ENCODE data around the gene SPDEF.

SPDEF gene

GRCh38 chr6:34556031-34556471 lies at the start of gene SPDEF:
TSS of gene SPDEF (minus strand) at chr6:34556329. CDS start at chr6:34544455, 11,874 bp downstream.
- no peak for DNase-seq (ENCODE audit: low spot score)

- DNase-seq (ENCODE audit: low spot score), result no peak
Measured at GRCh38 chr6:34603707-34604106, 47.6 kb upstream of the SPDEF start.

DNA sequence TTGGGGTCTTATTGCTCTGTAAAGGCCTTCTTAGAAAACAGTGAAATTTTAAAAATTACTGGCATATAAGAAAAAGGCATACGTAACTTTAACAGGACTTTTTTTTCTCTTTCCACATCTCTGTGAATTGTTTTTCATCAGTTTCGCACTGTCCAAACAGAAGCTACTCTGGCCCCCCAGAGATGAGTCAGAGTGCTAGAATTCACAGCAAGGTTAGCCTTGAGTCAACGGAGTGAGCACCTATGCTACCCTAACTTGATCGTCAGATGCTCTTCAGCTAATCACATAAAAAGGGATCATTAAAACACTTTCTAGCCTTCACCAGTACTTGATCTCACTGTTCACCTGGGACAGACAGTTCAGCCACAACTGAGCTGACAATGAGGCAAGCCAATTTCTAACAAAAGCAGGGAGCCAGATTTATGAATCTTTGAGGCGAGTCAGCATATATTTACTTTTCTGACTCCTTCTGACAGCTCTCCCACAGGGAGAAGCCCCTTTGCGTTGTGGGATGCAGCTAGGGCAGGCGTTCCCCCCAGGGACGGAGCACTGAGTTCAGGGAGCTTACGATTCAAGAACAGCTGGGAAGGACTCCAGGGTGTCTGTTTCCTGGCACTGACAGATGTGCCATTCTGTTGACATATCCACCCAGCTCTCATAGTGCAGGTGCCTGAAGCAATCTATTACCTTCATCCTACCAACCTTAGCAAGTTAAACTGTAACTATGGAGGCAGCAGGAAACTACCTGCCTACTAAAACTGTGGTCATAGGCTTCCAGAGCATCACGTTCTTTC lies 46.4 kb upstream of the SPDEF start:
- DNase-seq (ENCODE audit: low spot score), result no peak

- DNase-seq (ENCODE audit: low spot score), result no peak
Measured at GRCh38 chr6:34601706-34602105, 45.6 kb upstream of the SPDEF start.

GRCh38 chr6:34600796-34601195 lies 44.7 kb upstream of the SPDEF start:
- no peak for DNase-seq (ENCODE audit: low spot score)

DNA sequence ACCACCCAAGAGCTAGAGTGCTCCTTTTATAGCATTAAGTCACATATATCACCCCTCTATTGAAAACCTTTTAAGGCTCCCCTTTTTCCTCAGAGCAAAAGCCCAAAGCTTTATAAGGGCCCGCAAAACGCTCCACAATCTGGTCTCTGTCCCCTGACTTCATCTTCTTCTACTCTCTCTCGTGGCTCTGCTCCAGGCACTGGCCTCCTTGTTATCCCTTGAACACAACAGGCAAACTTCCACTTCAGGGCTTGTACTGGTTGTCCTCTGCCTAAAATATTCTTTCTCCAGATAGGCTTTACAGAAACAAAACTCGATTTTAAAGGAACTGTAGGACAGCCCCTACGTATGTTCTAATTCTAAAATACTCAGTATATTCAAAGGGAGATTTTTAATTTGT lies 44.0 kb upstream of the SPDEF start:
- DNase-seq (ENCODE audit: low spot score), result no peak

- no peak for DNase-seq (ENCODE audit: low spot score)
Measured at GRCh38 chr6:34598712-34599111, 42.6 kb upstream of the SPDEF start.

DNA sequence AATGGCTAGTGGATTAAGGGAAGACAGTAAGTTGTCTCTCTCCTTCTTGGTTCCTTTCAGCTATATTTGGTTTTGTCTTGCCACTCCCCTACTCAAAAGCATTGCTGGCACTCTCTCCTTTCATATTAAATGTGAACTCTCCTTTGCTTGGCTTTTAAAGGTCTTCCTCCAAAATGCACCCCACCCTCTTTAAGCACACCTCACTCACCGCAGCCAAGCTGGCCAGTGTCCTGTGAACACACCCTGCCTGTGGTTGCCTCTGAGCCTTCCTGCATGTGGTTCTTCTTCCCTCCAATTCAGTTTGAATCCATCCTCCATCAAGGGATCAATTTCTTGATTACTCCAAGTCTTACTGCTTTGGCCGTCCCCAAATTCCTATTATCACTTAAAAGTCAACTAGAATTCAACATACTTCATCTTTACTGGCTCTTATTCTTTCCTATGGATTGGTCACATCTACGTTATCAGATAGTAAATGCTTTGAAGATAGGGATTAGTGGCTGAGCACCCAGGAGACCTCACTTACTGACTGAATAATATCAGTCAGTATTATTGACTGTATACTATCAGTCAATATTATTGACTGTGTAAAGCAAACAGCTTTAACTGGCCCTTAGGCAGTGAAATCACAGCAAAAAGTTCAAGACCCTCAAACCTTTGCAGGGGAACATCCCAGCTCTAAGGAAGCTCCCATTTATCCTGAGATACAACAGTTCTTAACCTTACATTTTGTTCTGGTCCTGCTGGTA lies 41.6 kb upstream of the SPDEF start:
- no peak for DNase-seq (ENCODE audit: low spot score)

GRCh38 chr6:34596798-34597197 lies 40.7 kb upstream of the SPDEF start:
- DNase-seq (ENCODE audit: low spot score), result no peak

DNA sequence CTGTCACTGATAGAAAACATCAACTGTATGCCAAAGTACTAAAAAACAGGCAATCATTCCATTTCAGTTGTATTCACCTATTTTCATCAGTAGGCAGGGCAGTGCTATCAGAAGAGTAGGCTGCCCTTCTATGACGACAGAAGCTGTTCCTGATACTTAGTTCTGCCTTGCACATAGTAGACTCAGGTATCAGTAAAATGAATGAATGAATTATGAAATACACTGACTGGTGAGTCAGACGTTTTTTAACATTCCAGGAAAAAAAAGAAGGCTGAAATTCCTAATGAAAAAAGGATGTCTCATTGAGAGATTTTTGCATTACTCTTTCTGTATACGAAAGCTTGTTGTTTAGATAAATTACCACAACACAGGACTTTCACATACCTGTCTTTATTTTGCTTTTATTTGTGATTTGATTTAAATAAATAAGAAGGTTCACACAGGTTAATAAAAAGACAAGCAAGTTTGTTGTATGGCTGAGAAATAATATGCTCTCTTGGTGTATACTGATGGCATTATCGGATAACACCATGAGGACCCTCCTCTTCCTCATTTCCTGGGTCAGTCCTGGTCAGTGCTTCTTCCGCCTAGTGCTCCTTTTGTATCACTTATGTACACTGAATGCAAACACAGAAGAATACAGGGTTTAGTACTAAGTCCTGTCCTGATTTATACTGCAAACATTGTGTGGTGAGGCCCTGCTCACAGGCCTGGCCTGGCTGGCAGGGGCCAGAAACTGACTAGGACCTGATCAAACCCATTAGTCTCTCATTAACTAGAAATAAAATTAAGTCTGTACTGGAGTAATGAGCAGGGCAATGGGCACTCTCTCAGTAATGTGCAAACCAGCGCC lies 39.4 kb upstream of the SPDEF start:
- DNase-seq (ENCODE audit: low spot score), result no peak

- DNase-seq (ENCODE audit: low spot score), result no peak
Measured at GRCh38 chr6:34593701-34594100, 37.6 kb upstream of the SPDEF start.

- no peak for DNase-seq (ENCODE audit: low spot score)
Measured at GRCh38 chr6:34592208-34592952, 36.3 kb upstream of the SPDEF start.

- no peak for DNase-seq (ENCODE audit: low spot score)
Measured at GRCh38 chr6:34589691-34590090, 33.6 kb upstream of the SPDEF start.

DNA sequence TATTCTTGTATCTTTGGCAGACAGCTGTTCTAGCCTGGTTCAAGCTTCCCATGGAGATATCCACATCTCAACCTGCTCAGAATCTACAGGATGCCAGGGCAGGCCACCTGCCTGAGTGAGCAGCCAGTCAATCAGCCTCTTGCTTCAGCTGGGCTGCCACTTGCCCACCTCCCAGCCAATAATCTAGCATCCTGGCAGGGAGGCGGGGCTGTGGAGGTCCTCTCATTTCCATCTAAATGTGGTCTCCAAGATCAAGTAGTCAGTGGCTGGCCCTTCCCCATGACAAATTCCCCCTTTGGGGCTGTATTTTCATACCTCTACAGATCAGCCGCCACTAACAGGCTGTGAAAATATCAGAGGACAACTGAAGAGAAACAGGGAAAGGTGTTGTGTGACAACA lies 33.0 kb upstream of the SPDEF start:
- DNase-seq (ENCODE audit: low spot score), result no peak

- DNase-seq (ENCODE audit: low spot score), result no peak
Measured at GRCh38 chr6:34587851-34588250, 31.7 kb upstream of the SPDEF start.

DNA sequence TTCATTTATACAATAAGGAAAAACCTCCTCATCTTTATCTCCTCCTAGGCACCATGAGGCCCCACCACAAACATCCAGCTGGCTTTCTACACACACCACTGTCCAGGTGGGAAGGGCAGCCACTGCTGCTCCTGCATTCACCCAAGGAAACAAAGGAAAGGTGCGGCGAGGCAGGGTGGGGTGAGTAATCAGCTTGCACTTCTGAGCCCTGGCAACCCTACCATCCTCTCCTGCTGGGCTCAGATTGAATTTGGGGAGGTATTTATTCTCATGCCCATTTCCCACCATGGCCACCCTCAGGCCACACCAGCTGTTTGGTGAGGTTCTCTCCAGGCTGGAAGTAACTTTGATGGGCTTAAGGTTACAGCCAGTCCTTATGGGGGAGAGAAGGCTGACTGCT lies 31.2 kb upstream of the SPDEF start:
- no peak for DNase-seq (ENCODE audit: low spot score)

DNA sequence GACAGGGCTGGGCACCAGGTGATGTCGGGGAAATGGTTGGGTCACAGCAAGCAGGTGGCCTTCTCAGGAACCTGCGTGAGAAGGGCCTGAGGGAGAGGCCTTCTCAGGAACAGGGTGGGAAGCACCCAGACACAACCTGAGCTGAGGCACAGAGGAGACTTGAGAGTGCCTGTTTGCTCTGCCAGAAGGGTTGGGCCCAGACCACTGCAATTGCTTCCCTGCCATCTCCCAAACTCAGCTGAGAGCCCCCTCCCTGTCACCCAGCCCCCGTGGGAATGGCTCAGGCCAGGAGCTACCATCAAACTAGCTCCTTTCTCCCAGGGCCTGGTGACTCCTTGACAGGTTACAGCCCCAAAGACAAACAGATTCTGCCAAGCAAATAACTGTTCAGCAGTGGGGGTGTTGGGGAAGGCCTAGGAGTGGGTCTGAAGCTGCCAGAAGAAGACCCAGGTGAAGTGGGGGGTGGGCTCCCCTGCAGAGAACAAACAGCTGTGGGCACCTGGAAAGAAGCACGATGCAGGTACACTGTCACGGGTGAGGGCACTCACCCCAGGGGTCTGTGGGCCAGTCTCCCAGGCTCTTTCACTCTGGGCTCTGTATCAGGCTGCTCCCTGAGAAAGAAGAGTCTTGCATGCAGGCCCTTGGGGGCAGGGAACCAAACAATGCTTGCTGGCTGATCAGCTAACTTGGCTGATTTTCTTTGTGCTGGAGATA lies 30.4 kb upstream of the SPDEF start:
- DNase-seq (ENCODE audit: low spot score), result no peak

- no peak for DNase-seq (ENCODE audit: low spot score)
Measured at GRCh38 chr6:34585512-34586061, 29.5 kb upstream of the SPDEF start.

- DNase-seq (ENCODE audit: low spot score), result no peak
Measured at GRCh38 chr6:34585108-34585507, 29.0 kb upstream of the SPDEF start.

DNA sequence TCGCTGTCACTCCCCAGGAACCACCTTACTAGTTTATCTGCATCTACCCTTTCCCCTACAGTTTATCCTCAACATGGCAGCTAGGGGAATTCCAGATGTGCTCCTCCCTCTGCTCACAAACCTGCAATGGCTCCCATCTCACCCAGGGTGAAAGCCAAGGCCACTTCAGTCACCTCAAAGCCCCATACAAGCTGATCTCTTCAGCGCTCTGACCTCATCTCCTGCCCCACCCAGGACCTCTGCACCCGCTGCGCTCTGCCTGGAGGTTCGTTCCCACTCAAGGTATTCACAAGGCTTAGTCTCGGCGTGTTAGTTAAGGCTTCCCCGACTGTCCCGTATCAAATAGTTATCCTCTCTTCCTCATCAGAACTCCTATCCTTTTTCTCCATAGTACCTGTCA lies 28.6 kb upstream of the SPDEF start:
- no peak for DNase-seq (ENCODE audit: low spot score)
